Caco-2 (cell line): Measurements from ENCODE around the gene FXYD5. TPM values are rescaled to one million over a fixed set of nuclear protein-coding genes. Genes with fewer than 3 reads are reported as not detected.

Experiments used
- BruUV-seq: library from RNA; stranded (reverse); fragments of 400-500 nt; replicated peaks from 2 replicates; lab custom pipeline; 2021; lab: Mats Ljungman, UMichigan
- CTCF ChIA-PET: fragments of 300-600 bp; sonication (Branson Sonifier 250); formaldehyde crosslinking; loops from one replicate; lab custom pipeline; 2022; ENCODE audit warnings: antibody characterized with exemption; lab: Charles Lee
- POLR2A ChIA-PET: fragments of 300-600 bp; sonication (Branson Sonifier 250); formaldehyde crosslinking; loops from one replicate; lab custom pipeline; 2022; ENCODE audit warnings: antibody characterized with exemption; lab: Charles Lee
- DNase-seq, 2 experiments: peaks; one replicate each; pipeline versions ENCODE4 v3.0.0 to v3.0.0-alpha.2; 2020 to 2022
- H3K27me3 ChIP-seq: replicated peaks from 2 replicates; pipeline ENCODE4 v1.6.0; 2011; ENCODE audit warnings: low read length; ENCODE audit not compliant: control insufficient read depth, insufficient read depth
- H3K36me3 ChIP-seq: 2 replicates; pipeline ENCODE4 v1.5.1; 2011; ENCODE audit warnings: low read length; ENCODE audit not compliant: control insufficient read depth, insufficient read depth
- H3K4me1 ChIP-seq: fragments of 250-450 bp; sonication (Bioruptor Pico); 2 replicates; pipeline ENCODE4 v1.5.1; 2020; ENCODE audit warnings: mild to moderate bottlenecking
- H3K4me3 ChIP-seq: 2 replicates; pipeline ENCODE4 v1.5.1; 2011; ENCODE audit warnings: low read depth, mild to moderate bottlenecking, control low read depth, low read length
- H3K9me3 ChIP-seq: fragments of 250-450 bp; sonication (Bioruptor Pico); 2 replicates; pipeline ENCODE4 v1.5.1; 2020; ENCODE audit warnings: mild to moderate bottlenecking, moderate library complexity
- H3K27ac Mint-ChIP-seq: one replicate; pipeline ENCODE4 v1.8.0; 2022; ENCODE audit warnings: mixed read lengths; ENCODE audit not compliant: unreplicated experiment
- H3K27me3 Mint-ChIP-seq: one replicate; pipeline ENCODE4 v1.8.0; 2022; ENCODE audit warnings: mixed read lengths; ENCODE audit not compliant: insufficient read depth, unreplicated experiment
- H3K36me3 Mint-ChIP-seq: one replicate; pipeline ENCODE4 v1.8.0; 2022; ENCODE audit warnings: mild to moderate bottlenecking, mixed read lengths; ENCODE audit not compliant: insufficient read depth, unreplicated experiment
- H3K4me1 Mint-ChIP-seq: one replicate; pipeline ENCODE4 v1.8.0; 2022; ENCODE audit warnings: low read depth, mixed read lengths; ENCODE audit not compliant: unreplicated experiment
- H3K4me3 Mint-ChIP-seq: one replicate; pipeline ENCODE4 v1.8.0; 2022; ENCODE audit warnings: mild to moderate bottlenecking, moderate library complexity, mixed read lengths; ENCODE audit not compliant: unreplicated experiment
- H3K9me3 Mint-ChIP-seq: one replicate; pipeline ENCODE4 v1.8.0; 2022; ENCODE audit warnings: mixed read lengths; ENCODE audit not compliant: unreplicated experiment
- CTCF ChIP-seq, 2 experiments: fragments of 200-600 bp in 1 of 2; IDR thresholded peaks; 1 replicate in 1 of 2; 2 replicates in 1 of 2; pipeline versions ENCODE4 v1.5.1 to v1.8.0; 2011 to 2022; ENCODE audit warnings: antibody characterized with exemption in 1 of 2, control low read depth in 1 of 2, inconsistent platforms in 1 of 2, low read depth in 1 of 2, low read length in 1 of 2, mild to moderate bottlenecking in 1 of 2, moderate library complexity in 1 of 2; ENCODE audit not compliant: insufficient read depth in 1 of 2, severe bottlenecking in 1 of 2, unreplicated experiment in 1 of 2
- intact Hi-C: fragments of 100-400 bp; cut with micrococcal nuclease; formaldehyde crosslinking; loops from one replicate; pipeline ENCODE4 v1.10.0; 2022; ENCODE audit not compliant: unreplicated experiment
- total RNA-seq: library from RNA; stranded (reverse); gene quantifications from 2 replicates; pipeline ENCODE4 v1.2.3, GENCODE V29; 2022

FXYD5 gene
- total RNA-seq, 1 experiment from 2014 or later: 20.4 TPM

GRCh38 chr19:35170359-35171061, 16.0 kb downstream of the FXYD5 start:
- CTCF ChIA-PET: no interaction called here
- intact Hi-C loops: no loop called here
- peaks cover 6% of the 10 kb centered on the region; the same call in 1 of the 2 replicates for H3K4me1 ChIP-seq

GRCh38 chr19:35171730-35172129, 17.2 kb downstream of the FXYD5 start:
- Mint-ChIP-seq H3K9me3 (peaks cover 23% of the 10 kb centered on the region), H3K4me3 (no peak overlapping the region), H3K27me3 (no peaks in the 10 kb centered on the region), H3K27ac (no peak overlapping the region), H3K36me3 (no peaks in the 10 kb centered on the region), H3K4me1 (no peaks in the 10 kb centered on the region)
- H3K4me1 ChIP-seq: peaks cover 6% of the 10 kb centered on the region; the same call in 1 of the 2 replicates
- H3K36me3 ChIP-seq: no peaks in the 10 kb centered on the region
- no peaks in the 10 kb centered on the region for H3K27me3 ChIP-seq
- ChIA-PET POLR2A (no interaction called here), CTCF (no interaction called here)
- DNase-seq: no peak
- no TSS peak for BruUV-seq
- TF ChIP-seq CTCF (IDR thresholded peaks at IDR 0.05; ENCODE audit: insufficient read depth in 1 of 2, low read depth in 1 of 2, low read length in 1 of 2, severe bottlenecking in 1 of 2, unreplicated experiment in 1 of 2): no peak
- H3K4me3 ChIP-seq: no peak overlapping the region
- intact Hi-C loops: no loop called here
- H3K9me3 ChIP-seq: peaks cover 3% of the 10 kb centered on the region

More at GRCh38 chr19:35170359-35171061, 16.0 kb downstream of the FXYD5 start:
- Histone ChIP-seq H3K9me3 (peaks cover 14% of the 10 kb centered on the region; the same call in 1 of the 2 replicates), H3K27me3 (no peaks in the 10 kb centered on the region), H3K36me3 (no peaks in the 10 kb centered on the region), H3K4me3 (no peak overlapping the region)
- Mint-ChIP-seq H3K27ac (no peak overlapping the region), H3K27me3 (no peaks in the 10 kb centered on the region), H3K4me3 (no peak overlapping the region), H3K9me3 (peaks cover 35% of the 10 kb centered on the region), H3K4me1 (no peaks in the 10 kb centered on the region), H3K36me3 (peaks cover 3% of the 10 kb centered on the region)
- TF ChIP-seq CTCF (IDR thresholded peaks at IDR 0.05; ENCODE audit: insufficient read depth in 1 of 2, low read depth in 1 of 2, low read length in 1 of 2, severe bottlenecking in 1 of 2, unreplicated experiment in 1 of 2): no peak
- POLR2A ChIA-PET: no interaction called here
- DNase-seq: no peak
- BruUV-seq: no TSS peak

GRCh38 chr19:35174226-35174625, 19.7 kb downstream of the FXYD5 start:
- no peak overlapping the region for H3K4me3 ChIP-seq
- H3K4me1 Mint-ChIP-seq: no peaks in the 10 kb centered on the region
- H3K9me3 ChIP-seq: peaks cover 14% of the 10 kb centered on the region
- H3K4me1 ChIP-seq: peaks cover 6% of the 10 kb centered on the region; the same call in 1 of the 2 replicates
- intact Hi-C loops: no loop called here
- no peaks in the 10 kb centered on the region for H3K36me3 Mint-ChIP-seq
- ChIA-PET POLR2A (no interaction called here), CTCF (no interaction called here)
- no peak overlapping the region for H3K27ac Mint-ChIP-seq
- no peaks in the 10 kb centered on the region for H3K27me3 Mint-ChIP-seq
- BruUV-seq: no TSS peak
- DNase-seq: no peak
- H3K36me3 ChIP-seq: no peaks in the 10 kb centered on the region
- no peak overlapping the region for H3K4me3 Mint-ChIP-seq
- no peak for TF ChIP-seq CTCF (IDR thresholded peaks at IDR 0.05; ENCODE audit: insufficient read depth in 1 of 2, low read depth in 1 of 2, low read length in 1 of 2, severe bottlenecking in 1 of 2, unreplicated experiment in 1 of 2)
- H3K27me3 ChIP-seq: no peaks in the 10 kb centered on the region
- peaks cover 29% of the 10 kb centered on the region for H3K9me3 Mint-ChIP-seq
